ENCODE data around the gene RCBTB1. TPM values are rescaled to one million over a fixed set of nuclear protein-coding genes. Genes with fewer than 3 reads are reported as not detected.

RCBTB1 gene
- 13.7 TPM for polyA plus RNA-seq (2012; ENCODE audit: insufficient read depth, insufficient read length, low read depth)

- H3K4me1 ChIP-seq = no peaks in the 10 kb centered on the region
- peak; percentile 84 for DNase-seq
These were observed at the start of gene RCBTB1 for GRCh38 chr13:49585220-49586157. TSS of gene RCBTB1 (minus strand) at chr13:49585558. CDS start at chr13:49567279, 18,279 bp downstream.

GRCh38 chr13:49633710-49634109, 48.4 kb upstream of the RCBTB1 start:
- Histone ChIP-seq H3K9me3 (no peaks in the 10 kb centered on the region), H3K27me3 (no peaks in the 10 kb centered on the region), H3K4me1 (no peaks in the 10 kb centered on the region), H3K4me3 (ENCODE audit: low read depth, low read length) (no peak overlapping the region), H3K36me3 (no peaks in the 10 kb centered on the region)
- no peak for TF ChIP-seq CTCF (IDR thresholded peaks at IDR 0.05; ENCODE audit: low read depth, low read length)
- DNase-seq = no peak

More at GRCh38 chr13:49585220-49586157, at the start of gene RCBTB1:
- Histone ChIP-seq H3K9me3 (no peaks in the 10 kb centered on the region), H3K27me3 (no peaks in the 10 kb centered on the region), H3K4me3 (ENCODE audit: low read depth, low read length) (peak within 1 kb of the TSS; percentile 95), H3K36me3 (peaks cover 1% of the 10 kb centered on the region; the same call in 1 of the 2 replicates)
- TF ChIP-seq CTCF (IDR thresholded peaks at IDR 0.05; ENCODE audit: low read depth, low read length) = no peak

GRCh38 chr13:49632156-49632555, 46.8 kb upstream of the RCBTB1 start:
- Histone ChIP-seq H3K9me3 (no peaks in the 10 kb centered on the region), H3K4me3 (ENCODE audit: low read depth, low read length) (no peak overlapping the region), H3K36me3 (no peaks in the 10 kb centered on the region), H3K27me3 (no peaks in the 10 kb centered on the region), H3K4me1 (no peaks in the 10 kb centered on the region)
- no peak for TF ChIP-seq CTCF (IDR thresholded peaks at IDR 0.05; ENCODE audit: low read depth, low read length)
- no peak for DNase-seq

GRCh38 chr13:49630580-49630979, 45.2 kb upstream of the RCBTB1 start:
- Histone ChIP-seq H3K9me3 (no peaks in the 10 kb centered on the region), H3K27me3 (no peaks in the 10 kb centered on the region), H3K4me1 (no peaks in the 10 kb centered on the region), H3K4me3 (ENCODE audit: low read depth, low read length) (no peak overlapping the region), H3K36me3 (no peaks in the 10 kb centered on the region)
- no peak for DNase-seq
- TF ChIP-seq CTCF (IDR thresholded peaks at IDR 0.05; ENCODE audit: low read depth, low read length) = no peak

- Histone ChIP-seq H3K4me1 (no peaks in the 10 kb centered on the region), H3K9me3 (no peaks in the 10 kb centered on the region), H3K4me3 (ENCODE audit: low read depth, low read length) (no peak overlapping the region), H3K36me3 (no peaks in the 10 kb centered on the region), H3K27me3 (no peaks in the 10 kb centered on the region)
- TF ChIP-seq CTCF (IDR thresholded peaks at IDR 0.05; ENCODE audit: low read depth, low read length) = no peak
- no peak for DNase-seq
These were observed 44.6 kb upstream of the RCBTB1 start for GRCh38 chr13:49629947-49630346.

Measured in BE2C (cell line).